ENCODE results near the gene NEGR1.

NEGR1 gene

DNA sequence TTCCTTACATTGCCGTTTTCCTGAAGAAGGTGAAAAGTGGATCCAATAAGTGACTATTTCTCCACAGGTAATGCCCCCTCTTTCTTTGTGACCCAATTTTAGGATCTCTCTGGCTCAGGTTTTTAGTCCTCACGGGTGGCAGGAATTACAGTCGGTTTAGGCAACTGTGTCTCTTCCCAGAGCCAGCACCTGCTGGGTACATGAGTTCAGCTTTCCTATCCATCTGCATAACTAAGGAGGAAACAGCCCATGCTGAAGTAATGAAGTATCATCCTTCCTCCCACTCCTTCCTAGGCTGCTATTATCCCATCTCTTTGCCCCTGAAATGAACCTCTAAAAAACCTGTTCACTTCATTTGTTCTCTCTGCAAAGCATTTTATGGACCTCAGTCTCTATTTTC is 544.6 kb downstream of the NEGR1 start:
- H3K4me3 ChIP-seq (ENCODE audit: low read depth, low read length): no peak overlapping the region
- TF ChIP-seq, protein P1, sequence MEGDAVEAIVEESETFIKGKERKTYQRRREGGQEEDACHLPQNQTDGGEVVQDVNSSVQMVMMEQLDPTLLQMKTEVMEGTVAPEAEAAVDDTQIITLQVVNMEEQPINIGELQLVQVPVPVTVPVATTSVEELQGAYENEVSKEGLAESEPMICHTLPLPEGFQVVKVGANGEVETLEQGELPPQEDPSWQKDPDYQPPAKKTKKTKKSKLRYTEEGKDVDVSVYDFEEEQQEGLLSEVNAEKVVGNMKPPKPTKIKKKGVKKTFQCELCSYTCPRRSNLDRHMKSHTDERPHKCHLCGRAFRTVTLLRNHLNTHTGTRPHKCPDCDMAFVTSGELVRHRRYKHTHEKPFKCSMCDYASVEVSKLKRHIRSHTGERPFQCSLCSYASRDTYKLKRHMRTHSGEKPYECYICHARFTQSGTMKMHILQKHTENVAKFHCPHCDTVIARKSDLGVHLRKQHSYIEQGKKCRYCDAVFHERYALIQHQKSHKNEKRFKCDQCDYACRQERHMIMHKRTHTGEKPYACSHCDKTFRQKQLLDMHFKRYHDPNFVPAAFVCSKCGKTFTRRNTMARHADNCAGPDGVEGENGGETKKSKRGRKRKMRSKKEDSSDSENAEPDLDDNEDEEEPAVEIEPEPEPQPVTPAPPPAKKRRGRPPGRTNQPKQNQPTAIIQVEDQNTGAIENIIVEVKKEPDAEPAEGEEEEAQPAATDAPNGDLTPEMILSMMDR (IDR thresholded peaks at IDR 0.05; ENCODE audit: low read depth, low read length, missing control alignments): no peak
- no peak for DNase-seq (ENCODE audit: low read depth)

DNA sequence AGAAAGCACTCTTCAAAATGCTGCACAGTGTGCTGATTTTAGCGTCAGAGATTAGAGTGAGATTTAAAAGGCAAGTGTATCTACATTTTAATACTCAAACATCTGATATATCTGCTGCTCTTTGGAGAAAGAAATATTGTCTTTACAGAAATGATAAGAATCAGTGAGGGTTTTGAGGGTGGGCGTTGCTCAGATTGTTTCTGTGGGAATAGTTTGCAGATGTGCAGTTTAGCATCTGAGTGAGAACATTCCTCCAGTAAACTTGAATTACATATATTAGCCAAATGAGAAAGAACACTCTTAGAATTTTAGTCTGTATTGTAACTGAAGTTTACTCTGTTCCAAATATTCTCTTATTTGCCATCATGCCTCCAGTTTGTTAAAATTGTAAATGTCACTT is 549.2 kb downstream of the NEGR1 start:
- no peak overlapping the region for H3K4me3 ChIP-seq (ENCODE audit: low read depth, low read length)
- TF ChIP-seq, protein P1 (IDR thresholded peaks at IDR 0.05; ENCODE audit: low read depth, low read length, missing control alignments): no peak
- no peak for DNase-seq (ENCODE audit: low read depth)

DNA sequence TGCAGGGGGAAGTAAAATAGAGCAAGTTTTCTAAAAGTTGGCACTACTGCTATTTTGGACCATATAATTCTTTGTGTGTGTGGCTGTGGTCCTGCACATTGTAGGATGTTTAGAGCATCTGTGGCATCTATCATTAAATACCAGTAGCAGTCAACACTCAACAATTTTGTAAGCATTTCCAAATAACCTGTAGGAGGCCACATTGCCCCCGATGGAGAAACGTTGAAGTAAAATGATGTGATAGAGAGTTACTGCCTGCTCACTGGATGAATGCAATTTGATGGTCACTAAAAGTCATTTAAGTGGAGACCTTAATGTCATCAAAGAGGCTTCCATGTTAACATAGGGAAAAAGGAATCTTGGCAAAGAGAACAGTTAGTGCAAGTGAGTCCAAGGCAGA is 560.8 kb downstream of the NEGR1 start:
- TF ChIP-seq, protein P1 (IDR thresholded peaks at IDR 0.05; ENCODE audit: low read depth, low read length, missing control alignments): no peak
- no peak overlapping the region for H3K4me3 ChIP-seq (ENCODE audit: low read depth, low read length)
- no peak for DNase-seq (ENCODE audit: low read depth)

DNA sequence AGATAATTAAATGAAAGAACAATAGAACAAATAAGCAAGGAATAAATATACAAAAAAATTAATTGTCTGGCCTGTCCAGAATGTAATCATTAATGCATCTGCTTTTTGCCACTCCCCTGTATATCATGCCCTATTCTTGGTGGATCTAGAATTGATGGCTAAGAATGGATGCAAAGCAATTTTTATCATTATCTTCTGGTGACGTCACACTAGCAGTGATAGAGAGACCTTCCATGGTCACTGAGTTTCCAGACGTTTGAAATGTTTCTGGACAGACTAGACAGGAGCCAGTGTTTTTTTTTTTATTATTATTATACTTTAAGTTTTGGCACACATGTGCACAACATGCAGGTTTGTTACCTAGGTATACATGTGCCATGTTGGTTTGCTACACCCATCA is 563.0 kb downstream of the NEGR1 start:
- DNase-seq (ENCODE audit: low read depth): no peak

DNA sequence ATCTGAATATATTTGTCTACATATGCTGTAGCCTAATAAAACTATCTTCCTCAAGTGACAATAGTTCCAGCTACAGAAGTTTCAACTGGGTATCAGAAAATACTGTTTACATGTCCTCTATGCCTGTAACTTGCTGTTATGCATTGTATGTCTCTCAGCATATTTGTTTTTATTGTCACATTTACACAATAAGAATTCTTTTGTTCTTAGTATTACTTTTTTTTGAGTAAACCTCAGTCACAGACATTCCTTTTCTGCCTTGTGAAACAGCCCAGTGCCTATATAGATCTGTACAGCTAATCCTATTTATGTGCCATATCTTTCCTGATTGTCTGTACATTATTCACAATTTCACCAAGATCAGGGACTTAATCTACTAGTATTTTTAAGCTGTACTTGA is 565.2 kb downstream of the NEGR1 start:
- TF ChIP-seq, protein P1 (IDR thresholded peaks at IDR 0.05; ENCODE audit: low read depth, low read length, missing control alignments): no peak
- no peak for DNase-seq (ENCODE audit: low read depth)
- no peak overlapping the region for H3K4me3 ChIP-seq (ENCODE audit: low read depth, low read length)

More for the DNA sequence above, 563.0 kb downstream of the NEGR1 start:
- H3K4me3 ChIP-seq (ENCODE audit: low read depth, low read length): no peak overlapping the region
- TF ChIP-seq, protein P1 (IDR thresholded peaks at IDR 0.05; ENCODE audit: low read depth, low read length, missing control alignments): no peak

DNA sequence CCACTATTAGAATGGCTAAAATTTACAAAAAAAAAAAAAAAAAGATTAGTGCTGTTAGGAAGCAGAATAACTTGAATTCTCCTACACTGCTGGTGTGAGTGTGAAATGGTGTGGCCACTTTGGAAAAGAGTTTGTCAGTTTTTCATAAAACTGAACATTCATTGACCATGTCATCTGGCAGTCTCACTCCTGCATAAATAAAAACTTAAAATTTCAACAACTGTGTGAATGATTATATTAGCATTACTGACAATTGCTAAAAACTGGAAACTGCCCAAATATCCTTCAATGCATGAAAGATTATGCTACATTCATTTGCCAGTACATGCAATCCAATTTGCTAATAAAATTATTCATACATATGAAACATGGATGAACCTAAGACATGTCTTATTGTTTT is 570.9 kb downstream of the NEGR1 start:
- no peak overlapping the region for H3K4me3 ChIP-seq (ENCODE audit: low read depth, low read length)
- TF ChIP-seq, protein P1 (IDR thresholded peaks at IDR 0.05; ENCODE audit: low read depth, low read length, missing control alignments): no peak
- no peak for DNase-seq (ENCODE audit: low read depth)

DNA sequence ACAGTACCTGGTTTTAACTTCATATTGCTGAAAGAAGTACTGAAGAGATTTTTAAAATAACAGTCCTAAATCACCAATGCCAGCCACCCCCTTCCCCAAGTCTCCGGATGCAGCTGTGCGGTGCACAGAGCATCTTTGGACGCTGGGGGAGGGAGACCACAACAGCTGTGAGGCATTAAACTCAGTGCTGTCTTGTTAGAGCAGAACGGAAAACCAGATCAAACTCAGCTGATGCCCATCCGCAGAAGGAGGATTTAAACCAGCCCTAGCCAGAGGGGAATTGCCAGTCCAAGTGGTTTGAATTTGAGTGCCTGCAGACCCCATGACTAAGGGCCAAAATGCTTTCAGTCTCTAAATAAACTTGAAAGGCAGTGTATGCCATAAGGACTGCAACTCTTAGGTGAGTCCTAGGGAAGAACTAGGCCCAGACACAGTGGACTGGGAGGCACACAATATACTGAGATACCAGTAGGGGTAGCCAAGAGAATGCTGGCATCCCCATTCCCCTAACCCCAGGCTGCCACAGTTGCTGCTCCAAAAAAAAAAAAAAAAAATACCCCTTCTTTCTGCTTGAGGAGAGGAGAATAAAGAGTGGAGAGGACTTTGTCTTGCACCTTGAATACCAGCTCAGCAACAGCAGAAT is 576.2 kb downstream of the NEGR1 start:
- TF ChIP-seq, protein P1 (IDR thresholded peaks at IDR 0.05; ENCODE audit: low read depth, low read length, missing control alignments): no peak
- DNase-seq (ENCODE audit: low read depth): no peak

More for the DNA sequence above, 576.2 kb downstream of the NEGR1 start:
- no peak overlapping the region for H3K4me3 ChIP-seq (ENCODE audit: low read depth, low read length)
